ENCODE measurements around the gene EFCAB11.

- TF ChIP-seq TSHZ2 (CRISPR knock-in tag; IDR thresholded peaks at IDR 0.05) (no peak), ARNTL (CRISPR knock-in tag; IDR thresholded peaks at IDR 0.05; ENCODE audit: borderline replicate concordance, low read depth) (no peak), SNAI2 (CRISPR knock-in tag; IDR thresholded peaks at IDR 0.05) (no peak), RARB (CRISPR knock-in tag; IDR thresholded peaks at IDR 0.05) (no peak), TOX (CRISPR knock-in tag; IDR thresholded peaks at IDR 0.05; ENCODE audit: borderline replicate concordance) (no peak), TCF4 (CRISPR knock-in tag; IDR thresholded peaks at IDR 0.05; ENCODE audit: borderline replicate concordance) (no peak), ZFP30 (CRISPR knock-in tag; IDR thresholded peaks at IDR 0.05) (no peak), ZNF70 (CRISPR knock-in tag; IDR thresholded peaks at IDR 0.05) (no peak)
- TF ChIP-seq, protein P1, sequence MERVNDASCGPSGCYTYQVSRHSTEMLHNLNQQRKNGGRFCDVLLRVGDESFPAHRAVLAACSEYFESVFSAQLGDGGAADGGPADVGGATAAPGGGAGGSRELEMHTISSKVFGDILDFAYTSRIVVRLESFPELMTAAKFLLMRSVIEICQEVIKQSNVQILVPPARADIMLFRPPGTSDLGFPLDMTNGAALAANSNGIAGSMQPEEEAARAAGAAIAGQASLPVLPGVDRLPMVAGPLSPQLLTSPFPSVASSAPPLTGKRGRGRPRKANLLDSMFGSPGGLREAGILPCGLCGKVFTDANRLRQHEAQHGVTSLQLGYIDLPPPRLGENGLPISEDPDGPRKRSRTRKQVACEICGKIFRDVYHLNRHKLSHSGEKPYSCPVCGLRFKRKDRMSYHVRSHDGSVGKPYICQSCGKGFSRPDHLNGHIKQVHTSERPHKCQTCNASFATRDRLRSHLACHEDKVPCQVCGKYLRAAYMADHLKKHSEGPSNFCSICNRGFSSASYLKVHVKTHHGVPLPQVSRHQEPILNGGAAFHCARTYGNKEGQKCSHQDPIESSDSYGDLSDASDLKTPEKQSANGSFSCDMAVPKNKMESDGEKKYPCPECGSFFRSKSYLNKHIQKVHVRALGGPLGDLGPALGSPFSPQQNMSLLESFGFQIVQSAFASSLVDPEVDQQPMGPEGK (CRISPR knock-in tag; IDR thresholded peaks at IDR 0.05; ENCODE audit: borderline replicate concordance) = no peak
- TF ChIP-seq, protein P2, sequence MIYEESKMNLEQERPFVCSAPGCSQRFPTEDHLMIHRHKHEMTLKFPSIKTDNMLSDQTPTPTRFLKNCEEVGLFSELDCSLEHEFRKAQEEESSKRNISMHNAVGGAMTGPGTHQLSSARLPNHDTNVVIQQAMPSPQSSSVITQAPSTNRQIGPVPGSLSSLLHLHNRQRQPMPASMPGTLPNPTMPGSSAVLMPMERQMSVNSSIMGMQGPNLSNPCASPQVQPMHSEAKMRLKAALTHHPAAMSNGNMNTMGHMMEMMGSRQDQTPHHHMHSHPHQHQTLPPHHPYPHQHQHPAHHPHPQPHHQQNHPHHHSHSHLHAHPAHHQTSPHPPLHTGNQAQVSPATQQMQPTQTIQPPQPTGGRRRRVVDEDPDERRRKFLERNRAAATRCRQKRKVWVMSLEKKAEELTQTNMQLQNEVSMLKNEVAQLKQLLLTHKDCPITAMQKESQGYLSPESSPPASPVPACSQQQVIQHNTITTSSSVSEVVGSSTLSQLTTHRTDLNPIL (CRISPR knock-in tag; IDR thresholded peaks at IDR 0.05; ENCODE audit: low read depth) = no peak
These were observed 34.3 kb upstream of the EFCAB11 start for GRCh38 chr14:89988787-89989186.
